Endothelial cell of umbilical vein (primary cell): ENCODE data around the gene PDE8B.

Experiments
- EZH2 ChIP-seq: IDR thresholded peaks from 2 replicates; pipeline ENCODE4 v1.6.1; 2012; ENCODE audit warnings: borderline replicate concordance, low read depth, mild to moderate bottlenecking, moderate library complexity, low read length, inconsistent platforms; ENCODE audit not compliant: severe bottlenecking
- JUN ChIP-seq: IDR thresholded peaks from 2 replicates; pipeline ENCODE4 v1.6.1; 2011; ENCODE audit warnings: borderline replicate concordance, low read depth; ENCODE audit not compliant: insufficient read length, insufficient read depth
- MAX ChIP-seq: IDR thresholded peaks from 2 replicates; pipeline ENCODE4 v1.6.1; 2011; ENCODE audit not compliant: insufficient read depth, insufficient read length
- POLR2A ChIP-seq: IDR thresholded peaks from 2 replicates; pipeline ENCODE4 v1.6.1; 2012; ENCODE audit warnings: low read depth, mild to moderate bottlenecking, control low read depth, low read length
- TF ChIP-seq, protein P1 (sequence below), 2 donors: IDR thresholded peaks; 1 replicate in 1 of 2; 2 replicates in 1 of 2; pipeline ENCODE4 v1.5.1; 2011; ENCODE audit warnings: low read length in 2 of 2, mild to moderate bottlenecking in 2 of 2, moderate library complexity in 2 of 2, control low read depth in 1 of 2, inconsistent platforms in 1 of 2, low read depth in 1 of 2; ENCODE audit not compliant: insufficient read depth in 1 of 2; ENCODE audit errors: extremely low read depth in 1 of 2

GRCh38 chr5:77230727-77231470 lies 20.4 kb downstream of the PDE8B start:
- TF ChIP-seq EZH2 = no peak
- TF ChIP-seq, protein P1, sequence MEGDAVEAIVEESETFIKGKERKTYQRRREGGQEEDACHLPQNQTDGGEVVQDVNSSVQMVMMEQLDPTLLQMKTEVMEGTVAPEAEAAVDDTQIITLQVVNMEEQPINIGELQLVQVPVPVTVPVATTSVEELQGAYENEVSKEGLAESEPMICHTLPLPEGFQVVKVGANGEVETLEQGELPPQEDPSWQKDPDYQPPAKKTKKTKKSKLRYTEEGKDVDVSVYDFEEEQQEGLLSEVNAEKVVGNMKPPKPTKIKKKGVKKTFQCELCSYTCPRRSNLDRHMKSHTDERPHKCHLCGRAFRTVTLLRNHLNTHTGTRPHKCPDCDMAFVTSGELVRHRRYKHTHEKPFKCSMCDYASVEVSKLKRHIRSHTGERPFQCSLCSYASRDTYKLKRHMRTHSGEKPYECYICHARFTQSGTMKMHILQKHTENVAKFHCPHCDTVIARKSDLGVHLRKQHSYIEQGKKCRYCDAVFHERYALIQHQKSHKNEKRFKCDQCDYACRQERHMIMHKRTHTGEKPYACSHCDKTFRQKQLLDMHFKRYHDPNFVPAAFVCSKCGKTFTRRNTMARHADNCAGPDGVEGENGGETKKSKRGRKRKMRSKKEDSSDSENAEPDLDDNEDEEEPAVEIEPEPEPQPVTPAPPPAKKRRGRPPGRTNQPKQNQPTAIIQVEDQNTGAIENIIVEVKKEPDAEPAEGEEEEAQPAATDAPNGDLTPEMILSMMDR (IDR thresholded peaks at IDR 0.05; ENCODE audit: extremely low read depth in 1 of 2, insufficient read depth in 1 of 2, low read depth in 1 of 2, low read length in 2 of 2) = no peak
- TF ChIP-seq POLR2A = no peak
- TF ChIP-seq JUN = no peak
- TF ChIP-seq MAX = no peak
